Islet of Langerhans (tissue), 1 donor: ENCODE results near the gene IL10RB.

Experiments
- FAIRE-seq: peaks from one replicate; lab custom pipeline; 2011; peaks lifted over from hg19 to GRCh38; lab: Jason Lieb, UNC

Gene IL10RB

DNA sequence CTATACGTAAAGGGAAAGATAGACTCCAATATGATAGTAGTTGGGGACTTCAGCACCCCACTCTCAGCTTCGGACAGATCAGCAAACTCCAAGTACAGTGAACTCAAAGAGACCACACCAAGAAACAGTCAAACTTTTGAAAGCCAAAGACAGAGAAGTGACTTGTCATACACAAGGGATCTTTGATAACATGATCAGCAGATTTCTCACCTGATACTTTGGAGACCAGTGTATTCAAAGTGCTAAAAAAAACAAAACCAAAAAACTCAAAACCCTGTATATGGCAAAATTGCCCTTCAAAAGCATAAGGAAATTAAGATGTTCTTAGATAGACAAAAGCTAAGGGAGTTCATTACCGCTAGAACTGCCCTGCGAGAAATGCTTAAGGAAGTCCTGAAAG is 68.0 kb downstream of the IL10RB start:
- no peak for FAIRE-seq

DNA sequence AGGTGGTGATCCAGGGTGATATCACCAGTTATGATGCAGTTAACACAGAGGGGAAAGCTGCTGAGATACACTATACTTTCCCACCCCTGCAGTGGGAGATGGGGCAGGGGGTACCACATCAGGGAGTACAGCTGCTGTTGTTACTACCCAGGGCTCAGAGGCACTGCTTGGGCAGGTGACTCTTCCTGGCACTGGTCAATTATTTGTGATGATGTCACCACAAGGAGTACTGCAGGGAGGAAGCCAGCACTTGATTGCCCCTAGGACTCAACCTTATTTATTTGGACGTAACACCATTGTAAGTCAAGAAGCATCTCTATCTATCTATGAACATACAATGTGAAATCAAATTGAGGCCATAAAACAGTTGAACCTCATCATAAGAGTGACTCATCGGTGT is 68.7 kb downstream of the IL10RB start:
- no peak for FAIRE-seq

DNA sequence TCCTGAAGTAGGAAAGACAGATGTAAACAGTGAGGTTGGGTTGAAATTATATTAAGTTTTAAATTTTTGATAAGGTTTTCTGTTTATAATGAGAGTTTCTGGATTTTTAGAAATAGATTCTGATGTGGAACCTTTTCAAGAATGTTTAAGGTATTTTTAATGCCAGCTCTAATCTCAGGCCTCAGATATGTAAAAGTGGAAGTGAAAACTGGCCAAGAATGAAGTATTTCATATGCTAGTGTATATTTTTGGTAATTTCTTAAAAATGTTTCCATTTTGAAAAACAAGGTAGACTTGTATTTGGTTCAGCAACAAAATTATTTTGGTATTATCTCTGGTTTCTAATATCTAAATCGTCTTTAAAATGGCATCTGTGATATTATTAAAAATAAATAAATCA is 73.0 kb downstream of the IL10RB start:
- FAIRE-seq, result no peak

DNA sequence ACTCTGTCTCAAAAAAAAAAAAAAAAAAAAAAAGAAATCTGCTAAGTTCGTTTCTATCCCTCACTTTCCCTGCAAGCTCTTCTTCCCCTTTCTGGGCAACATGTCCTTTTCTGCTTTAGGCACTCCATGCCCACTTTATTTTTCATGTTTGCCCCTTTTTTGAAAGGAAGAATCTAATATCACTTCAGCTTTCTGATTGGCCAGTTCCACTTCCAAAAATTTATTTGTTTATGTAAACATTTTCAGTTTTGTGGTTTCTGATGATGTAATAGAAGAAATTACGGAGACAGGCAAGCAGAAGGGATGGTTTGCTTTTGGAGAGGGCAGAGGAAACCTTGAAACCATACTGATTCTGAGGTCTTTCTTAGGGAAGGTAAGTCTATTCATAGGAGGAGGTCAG is 73.8 kb downstream of the IL10RB start:
- no peak for FAIRE-seq

DNA sequence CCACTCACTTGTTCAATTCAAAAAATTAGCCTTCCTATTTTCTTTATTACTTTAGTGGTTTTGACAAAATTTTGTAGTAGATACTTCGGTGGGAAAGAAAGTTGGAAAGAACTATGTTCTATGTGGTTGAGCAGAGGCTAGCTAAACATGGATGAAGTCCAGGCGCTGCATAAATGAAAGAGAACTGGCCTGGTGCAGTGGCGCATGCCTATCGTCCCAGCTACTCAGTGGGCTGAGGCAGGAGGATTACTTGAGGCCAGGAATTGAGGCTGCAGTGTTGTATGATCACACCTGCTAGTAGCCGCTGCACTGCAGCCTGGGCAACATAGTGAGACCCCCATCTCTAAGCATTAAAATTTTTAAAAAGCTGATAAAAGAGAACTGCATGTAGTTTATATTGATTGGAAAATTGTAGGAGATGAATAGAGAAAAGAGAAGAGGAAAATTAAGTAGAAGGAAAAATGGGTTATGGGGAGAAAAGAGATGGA is 79.6 kb downstream of the IL10RB start:
- no peak for FAIRE-seq
